ENCODE results near the gene TMEM175.

The TMEM175 gene

GRCh38 chr4:948101-948935 is 16.1 kb downstream of the TMEM175 start:
- DNase-seq: no peak

- DNase-seq: no peak
Observed at GRCh38 chr4:948936-949300, 16.7 kb downstream of the TMEM175 start.

GRCh38 chr4:949656-950055 is 17.4 kb downstream of the TMEM175 start:
- DNase-seq: no peak

- no peak for DNase-seq
Observed at GRCh38 chr4:950136-951020, 18.1 kb downstream of the TMEM175 start.

GRCh38 chr4:951186-951585 is 18.9 kb downstream of the TMEM175 start:
- no peak for DNase-seq

- DNase-seq: no peak
Observed at GRCh38 chr4:951594-952468, 19.6 kb downstream of the TMEM175 start.

- DNase-seq: no peak
Observed at GRCh38 chr4:952881-953573, 20.8 kb downstream of the TMEM175 start.

GRCh38 chr4:953574-953915 is 21.3 kb downstream of the TMEM175 start:
- DNase-seq: no peak

- DNase-seq: no peak
Observed at GRCh38 chr4:954211-955020, 22.2 kb downstream of the TMEM175 start.

GRCh38 chr4:955161-955921 is 23.1 kb downstream of the TMEM175 start:
- no peak for DNase-seq

- DNase-seq: no peak
Observed at GRCh38 chr4:955931-956381, 23.7 kb downstream of the TMEM175 start.

GRCh38 chr4:956531-957230 is 24.4 kb downstream of the TMEM175 start:
- DNase-seq: no peak

GRCh38 chr4:957231-957580 is 24.9 kb downstream of the TMEM175 start:
- no peak for DNase-seq

GRCh38 chr4:957581-958313 is 25.5 kb downstream of the TMEM175 start:
- DNase-seq: no peak

GRCh38 chr4:958314-958665 is 26.0 kb downstream of the TMEM175 start:
- no peak for DNase-seq

GRCh38 chr4:958696-959337 is 26.6 kb downstream of the TMEM175 start:
- no peak for DNase-seq

GRCh38 chr4:959338-960139 is 27.3 kb downstream of the TMEM175 start:
- no peak for DNase-seq

GRCh38 chr4:960140-960635 is 27.9 kb downstream of the TMEM175 start:
- no peak for DNase-seq
